Lower leg skin (tissue), 4 donors: Measurements from ENCODE around the gene MUC6. TPM values are rescaled to one million over a fixed set of nuclear protein-coding genes. Genes with fewer than 3 reads are reported as not detected.
"Not testable (repeated sequence)": the region's sequence is repeated elsewhere in the genome, so short reads cannot be mapped to it uniquely, and the experiment has no call there.

Experiments
- DNase-seq, 2 donors: peaks; one replicate each; pipeline ENCODE4 v3.0.0-alpha.2; 2019; ENCODE audit warnings: low spot score in 2 of 2
- H3K4me3 ChIP-seq: fragments of 200-600 bp; sonication (generic); 2 replicates; pipeline ENCODE4 v1.5.1; 2017; ENCODE audit warnings: mild to moderate bottlenecking, low read depth; ENCODE audit not compliant: poor library complexity, severe bottlenecking
- POLR2A ChIP-seq, 2 donors: fragments of 450-650 bp; IDR thresholded peaks; one replicate each; pipeline ENCODE4 v1.6.1; 2016 to 2017; ENCODE audit warnings: antibody characterized with exemption in 2 of 2, mild to moderate bottlenecking in 1 of 2, moderate library complexity in 1 of 2
- WGBS, 2 donors: methylation state at CpG; one replicate each; pipeline ENCODE4 v1.1.5; 2018; 5-methylcytosine and 5-hydroxymethylcytosine counted together
- intact Hi-C: fragments of 100-400 bp; cut with DNase I; formaldehyde crosslinking; loops from one replicate; pipeline ENCODE4 v1.15.0; 2023; ENCODE audit warnings: low total_unique reads
- total RNA-seq, 4 donors: library from RNA; depleted of rRNA; stranded (reverse); fragments of >200 nt; gene quantifications; one replicate each; pipeline ENCODE4 v1.1.0, GENCODE V29; 2016
- TF ChIP-seq, protein P1 (sequence below), 3 donors: fragments of 450-650 bp; IDR thresholded peaks; one replicate each; pipeline ENCODE4 v1.5.1; 2016; ENCODE audit warnings: antibody characterized with exemption in 3 of 3, mild to moderate bottlenecking in 3 of 3, moderate library complexity in 2 of 3

The MUC6 gene
- total RNA-seq, 4 donors from 2014 or later = not detected

DNA sequence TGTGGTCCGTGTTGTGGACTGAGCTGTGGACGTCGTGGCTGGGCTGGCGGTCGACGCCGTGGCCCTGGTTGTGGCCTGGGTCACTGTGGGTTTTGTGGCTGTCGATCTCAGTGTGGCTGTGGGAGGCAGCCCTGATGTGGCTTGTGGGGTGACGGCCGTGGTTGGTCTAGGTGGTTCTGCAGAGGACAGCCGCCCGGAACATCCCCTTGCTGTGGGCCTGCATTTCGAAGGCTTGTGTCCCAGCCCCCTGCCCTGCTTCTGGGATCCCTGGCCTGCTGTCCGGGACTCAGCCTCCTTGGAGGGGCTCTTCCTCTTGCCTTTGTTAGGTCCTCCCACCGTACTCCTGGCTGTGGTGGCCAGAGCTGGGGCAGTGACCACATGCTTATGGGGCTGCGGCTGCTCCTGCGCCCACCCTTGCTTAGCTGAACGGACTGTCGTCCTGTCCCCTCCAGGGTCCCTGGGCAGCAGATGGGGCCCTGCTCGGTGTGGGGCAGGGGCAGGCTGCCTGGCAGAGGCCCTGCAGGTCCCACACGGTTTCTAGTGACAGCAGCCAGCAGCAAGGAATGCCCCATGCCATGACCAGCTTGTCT is 17.1 kb downstream of the MUC6 start:
- no peak overlapping the region for H3K4me3 ChIP-seq
- no peak for DNase-seq
- TF ChIP-seq POLR2A (IDR thresholded peaks at IDR 0.05) = no peak
- intact Hi-C loops = no loop called here
- WGBS, 2 donors = 80 to 86% methylated on average over 18 to 21 of the region's 21 CpGs

DNA sequence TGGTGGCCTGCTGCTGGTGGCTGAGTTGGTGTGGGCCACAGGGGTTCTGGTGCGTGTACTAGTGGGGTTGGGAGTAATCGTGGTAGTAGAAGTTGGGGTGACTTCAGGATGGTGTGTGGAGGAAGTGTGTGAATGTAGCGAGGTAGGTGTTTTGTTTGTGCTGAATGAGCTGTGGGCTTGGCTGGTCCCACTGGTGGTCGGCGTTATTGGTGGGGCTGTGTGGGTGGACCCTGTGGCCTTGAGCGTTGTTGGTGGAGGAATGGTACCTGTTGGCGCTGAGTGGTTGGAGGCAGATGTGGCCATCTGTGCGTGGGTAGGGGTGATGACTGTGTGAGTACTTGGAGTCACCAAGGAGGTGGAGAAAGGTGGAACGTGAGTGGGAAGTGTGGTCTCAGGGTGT is 18.4 kb downstream of the MUC6 start:
- TF ChIP-seq POLR2A (IDR thresholded peaks at IDR 0.05) = no peak
- TF ChIP-seq, protein P1, sequence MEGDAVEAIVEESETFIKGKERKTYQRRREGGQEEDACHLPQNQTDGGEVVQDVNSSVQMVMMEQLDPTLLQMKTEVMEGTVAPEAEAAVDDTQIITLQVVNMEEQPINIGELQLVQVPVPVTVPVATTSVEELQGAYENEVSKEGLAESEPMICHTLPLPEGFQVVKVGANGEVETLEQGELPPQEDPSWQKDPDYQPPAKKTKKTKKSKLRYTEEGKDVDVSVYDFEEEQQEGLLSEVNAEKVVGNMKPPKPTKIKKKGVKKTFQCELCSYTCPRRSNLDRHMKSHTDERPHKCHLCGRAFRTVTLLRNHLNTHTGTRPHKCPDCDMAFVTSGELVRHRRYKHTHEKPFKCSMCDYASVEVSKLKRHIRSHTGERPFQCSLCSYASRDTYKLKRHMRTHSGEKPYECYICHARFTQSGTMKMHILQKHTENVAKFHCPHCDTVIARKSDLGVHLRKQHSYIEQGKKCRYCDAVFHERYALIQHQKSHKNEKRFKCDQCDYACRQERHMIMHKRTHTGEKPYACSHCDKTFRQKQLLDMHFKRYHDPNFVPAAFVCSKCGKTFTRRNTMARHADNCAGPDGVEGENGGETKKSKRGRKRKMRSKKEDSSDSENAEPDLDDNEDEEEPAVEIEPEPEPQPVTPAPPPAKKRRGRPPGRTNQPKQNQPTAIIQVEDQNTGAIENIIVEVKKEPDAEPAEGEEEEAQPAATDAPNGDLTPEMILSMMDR (IDR thresholded peaks at IDR 0.05) = no peak
- WGBS, 2 donors = 79 to 82% methylated on average over 9 of the region's 9 CpGs
- H3K4me3 ChIP-seq = no peak overlapping the region
- intact Hi-C loops = no loop called here
- no peak for DNase-seq

DNA sequence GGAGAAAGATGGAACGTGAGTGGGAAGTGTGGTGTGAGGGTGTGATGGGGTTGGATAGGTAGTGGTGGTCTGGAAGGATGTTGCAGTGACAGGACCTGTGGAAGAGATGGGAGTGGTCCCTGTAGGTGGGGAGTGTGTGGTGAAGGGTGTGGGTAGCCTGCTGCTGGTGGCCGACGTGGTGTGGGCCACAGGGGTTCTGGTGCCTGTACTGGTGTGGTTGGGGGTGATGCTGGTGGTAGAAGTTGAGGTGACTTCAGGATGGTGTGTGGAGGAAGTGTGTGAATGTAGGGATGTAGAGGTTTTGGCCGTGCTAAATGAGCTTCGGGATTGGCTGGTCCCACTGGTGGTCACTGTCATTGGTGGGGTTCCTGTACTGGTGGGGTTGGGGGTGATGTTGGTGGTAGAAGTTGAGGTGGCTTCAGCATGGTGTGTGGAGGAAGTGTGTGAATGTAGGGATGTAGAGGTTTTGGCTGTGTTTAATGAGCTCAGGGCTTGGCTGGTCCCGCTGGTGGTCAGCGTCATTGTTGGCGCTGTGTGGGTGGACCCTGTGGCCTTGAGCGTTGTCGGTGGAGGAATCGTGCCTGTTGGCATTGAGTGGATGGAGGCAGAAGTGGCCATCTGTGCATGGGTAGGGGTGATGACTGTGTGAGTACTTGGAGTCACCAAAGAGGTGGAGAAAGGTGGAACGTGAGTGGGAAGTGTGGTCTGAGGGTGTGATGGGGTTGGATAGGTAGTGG is 19.1 kb downstream of the MUC6 start:
- H3K4me3 ChIP-seq = no peak overlapping the region
- DNase-seq = peak in 1 of 2 donors; percentile 34
- WGBS, 2 donors = 79 to 81% methylated on average over 12 of the region's 12 CpGs
- intact Hi-C loops = no loop called here
- no peak for TF ChIP-seq POLR2A (IDR thresholded peaks at IDR 0.05)
- TF ChIP-seq, protein P1 (IDR thresholded peaks at IDR 0.05) = no peak

DNA sequence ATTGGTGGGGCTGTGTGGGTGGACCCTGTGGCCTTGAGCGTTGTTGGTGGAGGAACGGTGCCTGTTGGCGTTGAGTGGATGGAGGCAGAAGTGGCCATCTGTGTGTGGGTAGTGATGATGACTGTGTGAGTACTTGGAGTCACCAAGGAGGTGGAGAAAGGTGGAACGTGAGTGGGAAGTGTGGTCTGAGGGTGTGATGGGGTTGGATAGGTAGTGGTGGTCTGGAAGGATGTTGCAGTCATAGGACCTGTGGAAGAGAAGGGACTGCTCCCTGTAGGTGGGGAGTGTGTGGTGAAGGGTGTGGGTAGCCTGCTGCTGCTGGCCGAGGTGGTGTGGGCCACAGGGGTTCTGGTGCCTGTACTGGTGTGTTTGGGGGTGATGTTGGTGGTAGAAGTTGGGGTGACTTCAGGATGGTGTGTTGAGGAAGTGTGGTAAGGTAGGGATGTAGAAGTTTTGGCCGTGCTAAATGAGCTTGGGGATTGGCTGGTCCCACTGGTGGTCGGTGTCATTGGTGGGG is 19.9 kb downstream of the MUC6 start:
- 65 to 67% methylated on average over 7 of the region's 7 CpGs for WGBS, 2 donors
- peak in 1 of 2 donors; percentile 23 for DNase-seq
- intact Hi-C loops, H3K4me3 ChIP-seq: not testable (repeated sequence)

DNA sequence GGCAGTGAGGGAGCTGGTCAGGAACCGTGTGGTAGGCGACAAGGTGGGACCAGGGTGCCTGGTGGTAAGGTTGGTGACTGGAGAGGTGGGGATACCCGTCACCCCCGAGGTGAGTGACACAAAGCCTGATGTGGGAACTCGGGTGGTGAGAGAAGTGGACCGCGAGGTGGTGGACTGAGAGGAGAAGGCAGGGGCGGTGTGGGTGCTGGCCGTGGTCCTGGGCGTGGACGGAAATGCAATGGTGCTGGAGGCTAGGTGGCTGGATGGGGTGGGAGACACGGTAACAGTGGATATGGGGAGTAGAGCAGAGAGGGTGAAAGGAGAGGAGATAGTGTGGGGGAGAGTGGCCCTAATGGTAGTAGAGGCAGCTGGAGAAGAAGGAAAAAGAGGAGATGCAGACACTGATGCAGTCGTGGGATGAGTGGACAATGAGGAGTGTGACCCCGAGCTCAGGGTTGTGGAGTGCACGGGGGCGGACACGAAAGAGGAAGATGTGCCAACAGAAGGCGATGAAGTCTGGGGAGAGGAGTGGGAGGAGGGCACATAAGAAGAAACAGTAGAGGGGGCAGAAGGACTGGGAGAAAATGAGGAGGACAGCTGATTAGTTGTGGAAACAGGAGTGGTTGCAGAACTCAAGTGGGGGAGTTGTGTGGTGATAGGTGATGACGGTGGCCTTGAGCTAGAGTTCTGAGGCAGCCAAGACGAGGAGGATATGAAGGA is 20.5 kb downstream of the MUC6 start:
- no peak for TF ChIP-seq POLR2A (IDR thresholded peaks at IDR 0.05)
- TF ChIP-seq, protein P1 (IDR thresholded peaks at IDR 0.05) = no peak
- WGBS, 2 donors = 91 to 94% methylated on average over 20 of the region's 20 CpGs
- intact Hi-C loops = no loop called here
- DNase-seq = no peak
- H3K4me3 ChIP-seq = no peak overlapping the region

DNA sequence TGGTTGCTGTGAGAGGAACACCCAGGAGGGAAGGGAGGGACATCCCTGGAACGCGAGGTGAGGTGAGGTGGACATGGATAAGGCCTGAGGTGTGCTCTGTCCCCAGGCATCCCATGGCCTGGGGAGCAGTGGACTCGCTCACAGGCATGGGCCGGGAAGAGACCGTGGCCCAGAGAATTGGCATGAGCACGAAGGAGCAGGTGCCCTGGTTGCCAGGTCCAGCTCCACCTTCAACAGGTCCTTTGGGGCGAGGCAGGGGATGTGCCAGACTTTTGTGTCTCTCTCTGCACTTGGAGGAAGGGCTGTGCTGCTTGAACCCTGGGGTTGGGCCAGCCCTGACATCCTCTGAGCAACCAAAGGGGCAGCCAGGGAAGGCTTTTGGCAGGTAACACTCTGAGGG is 21.5 kb downstream of the MUC6 start:
- 89 to 94% methylated on average over 2 to 7 of the region's 7 CpGs for WGBS, 2 donors
- intact Hi-C loops = no loop called here
- TF ChIP-seq POLR2A (IDR thresholded peaks at IDR 0.05) = no peak
- TF ChIP-seq, protein P1 (IDR thresholded peaks at IDR 0.05) = no peak

More for the DNA sequence above, 21.5 kb downstream of the MUC6 start:
- no peak overlapping the region for H3K4me3 ChIP-seq
- no peak for DNase-seq
